Stimulated activated CD8-positive, alpha-beta memory T cell treated with anti-CD3 and anti-CD28 coated beads, Interleukin-7, amount 100 ng/mL, for 4 hours (primary cell): Measurements from ENCODE around the gene ERCC1.

Experiments
- DNase-seq, 2 donors: peaks; one replicate each; pipeline ENCODE4 v3.0.0-alpha.2; 2020; ENCODE audit warnings: low read depth in 2 of 2

ERCC1 gene

GRCh38 chr19:45364696-45365095 lies 59.0 kb downstream of the ERCC1 start:
- no peak for DNase-seq

DNA sequence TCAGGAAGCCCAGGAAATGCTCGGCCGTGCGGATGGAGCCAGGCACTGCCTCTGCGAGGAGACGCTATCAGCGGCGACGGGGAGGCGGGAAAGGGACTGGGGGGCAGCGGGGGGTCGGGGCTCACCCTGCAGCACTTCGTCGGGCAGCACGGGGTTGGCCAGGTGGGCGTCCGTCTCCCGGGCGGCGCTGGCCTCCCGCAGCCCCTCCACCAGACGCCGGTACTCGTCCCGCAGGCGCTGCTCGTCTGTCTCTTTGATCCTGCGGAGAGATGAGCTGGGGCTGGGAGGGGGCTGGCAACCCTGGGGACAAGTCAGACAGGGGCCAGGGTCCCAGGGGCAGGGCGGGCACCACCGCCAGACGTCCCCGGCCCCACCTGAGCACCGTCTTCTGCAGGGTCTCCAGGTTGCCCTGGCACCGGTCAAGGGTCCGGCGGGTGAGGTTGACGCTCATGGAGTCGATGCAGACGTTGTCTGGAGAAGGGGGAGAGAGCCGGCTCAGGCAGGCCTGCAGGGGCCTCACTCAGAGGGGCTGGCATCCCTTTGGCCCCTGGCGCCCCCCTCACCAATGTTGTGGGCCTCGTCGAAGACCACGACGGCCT lies 59.8 kb downstream of the ERCC1 start:
- no peak for DNase-seq

DNA sequence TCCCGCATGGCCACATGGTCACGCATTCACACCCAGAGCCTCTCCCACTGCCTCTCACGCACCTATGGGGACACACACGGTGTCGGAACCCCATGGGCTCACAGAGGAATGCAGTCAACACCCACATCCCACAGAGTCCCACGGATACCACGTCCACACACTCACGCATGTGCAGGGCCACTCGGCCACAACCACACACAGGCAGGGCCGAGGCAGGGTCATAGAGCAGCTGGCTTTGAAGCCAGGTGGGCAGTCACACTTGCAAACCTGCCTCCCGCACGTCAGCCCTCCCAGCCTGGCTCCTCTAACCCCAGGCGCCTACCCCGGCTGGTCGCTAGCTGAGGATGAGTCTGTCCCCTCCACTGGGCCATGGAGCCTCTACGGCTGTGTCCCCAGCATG lies 61.4 kb downstream of the ERCC1 start:
- DNase-seq, result no peak

DNA sequence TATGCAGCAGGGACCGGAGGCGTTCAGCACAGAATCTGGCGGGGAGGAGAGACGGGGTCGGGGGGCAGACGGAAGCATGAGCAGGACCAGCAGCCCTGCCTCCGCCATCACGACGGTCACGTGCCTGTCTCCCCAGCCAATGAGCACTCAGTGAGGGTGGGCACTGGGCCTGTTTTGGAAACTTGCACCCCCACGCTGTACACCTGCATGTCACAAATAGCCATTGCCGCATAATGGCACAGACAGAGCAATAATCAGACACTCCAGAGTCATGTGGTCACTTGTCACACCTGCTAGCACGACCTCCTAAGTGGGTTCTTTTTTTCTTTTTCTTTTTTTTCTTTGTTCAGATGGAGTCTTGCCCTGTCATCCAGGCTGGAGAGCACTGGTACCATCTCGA lies 62.1 kb downstream of the ERCC1 start:
- no peak for DNase-seq

DNA sequence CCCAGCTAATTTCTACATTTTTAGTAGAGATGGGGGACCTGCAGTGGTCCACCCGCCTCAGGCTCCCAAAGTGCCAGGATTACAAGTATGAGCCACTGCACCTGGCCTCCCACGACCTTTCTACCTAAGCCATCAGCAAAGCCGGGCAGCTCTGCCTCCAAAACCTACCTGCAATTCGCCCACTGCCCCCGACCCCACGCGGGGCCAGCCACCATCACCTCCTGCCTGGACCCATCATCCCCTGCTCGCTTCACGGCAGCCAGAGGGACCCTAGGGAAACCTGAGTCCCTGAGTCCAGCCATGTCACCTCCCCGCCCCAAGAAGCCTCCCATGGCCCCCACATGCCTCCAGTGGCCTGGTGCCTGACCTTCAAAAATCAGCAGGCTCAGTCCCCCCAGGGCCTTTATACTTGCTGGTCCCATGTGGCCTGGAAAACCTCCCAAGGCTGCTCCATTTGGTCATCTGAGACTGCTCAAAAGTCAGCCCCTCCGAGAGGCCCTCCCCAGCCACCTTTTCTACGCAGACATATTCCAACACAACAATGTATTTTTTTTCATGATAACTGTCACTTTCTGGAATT lies 65.4 kb downstream of the ERCC1 start:
- DNase-seq, result no peak

- no peak for DNase-seq
Observed at GRCh38 chr19:45357445-45357783, 66.3 kb downstream of the ERCC1 start.
